HG03108 (cell line): Measurements from ENCODE around the gene CTXND1.

ENCODE experiments used
- ATAC-seq: cut with Tn5 transposase; IDR thresholded peaks from one replicate; pipeline ENCODE4 v1.9.1; 2021; ENCODE audit warnings: moderate library complexity; ENCODE audit not compliant: unreplicated experiment

The CTXND1 gene

GRCh38 chr15:80259942-80260510 lies 8.0 kb upstream of the CTXND1 start:
- ATAC-seq = no peak

- no peak for ATAC-seq
Measured at GRCh38 chr15:80251428-80252120, 439 bp downstream of the CTXND1 start.

- no peak for ATAC-seq
Measured at GRCh38 chr15:80250614-80251427, 1.2 kb downstream of the CTXND1 start.

- no peak for ATAC-seq
Measured at GRCh38 chr15:80249973-80250372, 2.0 kb downstream of the CTXND1 start.

GRCh38 chr15:80247320-80247719 lies 4.7 kb downstream of the CTXND1 start:
- no peak for ATAC-seq

- no peak for ATAC-seq
Measured at GRCh38 chr15:80246425-80246894, 5.6 kb downstream of the CTXND1 start.

- ATAC-seq = no peak
Measured at GRCh38 chr15:80242802-80243201, 9.2 kb downstream of the CTXND1 start.

- no peak for ATAC-seq
Measured at GRCh38 chr15:80242132-80242769, 9.8 kb downstream of the CTXND1 start.

GRCh38 chr15:80241508-80241907 lies 10.5 kb downstream of the CTXND1 start:
- no peak for ATAC-seq

GRCh38 chr15:80240276-80240675 lies 11.7 kb downstream of the CTXND1 start:
- no peak for ATAC-seq

GRCh38 chr15:80234883-80235282 lies 17.1 kb downstream of the CTXND1 start:
- ATAC-seq = no peak

GRCh38 chr15:80233581-80233980 lies 18.4 kb downstream of the CTXND1 start:
- ATAC-seq = no peak

- ATAC-seq = no peak
Measured at GRCh38 chr15:80231371-80231770, 20.6 kb downstream of the CTXND1 start.

- ATAC-seq = no peak
Measured at GRCh38 chr15:80228959-80229610, 22.9 kb downstream of the CTXND1 start.

GRCh38 chr15:80219955-80220354 lies 32.1 kb downstream of the CTXND1 start:
- no peak for ATAC-seq

GRCh38 chr15:80217327-80217900 lies 34.6 kb downstream of the CTXND1 start:
- no peak for ATAC-seq

- ATAC-seq = no peak
Measured at GRCh38 chr15:80216911-80217310, 35.1 kb downstream of the CTXND1 start.

GRCh38 chr15:80216141-80216540 lies 35.9 kb downstream of the CTXND1 start:
- no peak for ATAC-seq

- ATAC-seq = no peak
Measured at GRCh38 chr15:80214910-80215309, 37.1 kb downstream of the CTXND1 start.

- no peak for ATAC-seq
Measured at GRCh38 chr15:80211976-80212375, 40.0 kb downstream of the CTXND1 start.
